ENCODE measurements around the gene UBR1.

GRCh38 chr15:43135351-43135750 is 29.5 kb upstream of the UBR1 start:
- no peak for TF ChIP-seq CTCF (IDR thresholded peaks at IDR 0.05)
- TF ChIP-seq POLR2A (IDR thresholded peaks at IDR 0.05) = no peak
